Hematopoietic multipotent progenitor cell treated with erythropoietin and hydrocortisone succinate and interleukin-3 and kit ligand, for 8 days (in vitro differentiated cells): Measurements from ENCODE around the gene TPSD1.
"Not testable (repeated sequence)": the region's sequence is repeated elsewhere in the genome, so short reads cannot be mapped to it uniquely, and the experiment has no call there.

ENCODE experiments used
- DNase-seq: peaks from one replicate; pipeline ENCODE4 v3.0.0-alpha.2; 2015

TPSD1 gene

DNA sequence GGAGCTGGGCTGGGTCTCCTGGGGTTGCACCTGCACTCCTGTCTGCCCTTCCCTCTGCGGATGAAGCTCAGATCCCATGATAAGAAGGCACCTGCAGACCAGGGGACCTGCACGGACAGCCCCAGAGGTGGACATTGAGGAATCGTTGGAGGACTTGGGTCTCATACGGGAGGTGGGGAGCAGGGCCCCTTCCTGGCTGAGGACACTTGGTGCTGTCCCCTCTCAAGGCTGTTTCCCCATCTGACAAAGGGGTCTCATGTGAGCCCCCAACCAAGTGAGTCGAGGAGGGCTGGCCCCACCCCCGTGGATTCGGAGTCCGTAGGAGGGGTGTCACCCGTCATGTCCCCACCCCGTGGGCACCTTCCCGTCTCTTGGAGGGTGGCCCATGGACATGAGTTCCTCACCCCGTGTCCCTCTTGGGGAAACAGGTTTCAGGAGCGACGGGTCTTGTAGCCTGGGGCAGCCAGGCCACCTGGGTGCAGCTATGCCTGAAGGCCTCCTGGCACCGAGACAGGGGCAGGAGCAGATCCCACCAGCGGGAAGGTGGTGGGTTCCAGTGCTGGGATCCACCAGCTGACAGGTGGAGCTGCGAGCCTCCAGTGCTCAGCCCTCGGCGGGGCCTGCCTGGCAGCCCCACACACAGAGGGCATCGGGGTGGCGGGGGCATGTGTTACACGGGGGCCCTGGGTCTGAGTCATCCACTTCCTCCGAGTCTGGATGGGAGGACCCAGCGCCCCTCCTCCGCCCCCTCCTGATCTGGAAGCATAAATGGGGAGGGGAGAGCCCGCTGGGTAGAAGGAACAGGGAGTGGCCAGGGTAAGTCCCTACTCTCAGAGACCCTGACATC, at the start of gene TPSD1:
Gene TPSD1, plus strand, starts transcription at position 794 of the 847 bp plus-strand sequence. CDS start 212 bp downstream, outside the sequence.
- DNase-seq = not testable (repeated sequence)

GRCh38 chr16:1206326-1206725, 49.5 kb upstream of the TPSD1 start:
- no peak for DNase-seq

- no peak for DNase-seq
Measured at GRCh38 chr16:1206786-1207185, 49.1 kb upstream of the TPSD1 start.

DNA sequence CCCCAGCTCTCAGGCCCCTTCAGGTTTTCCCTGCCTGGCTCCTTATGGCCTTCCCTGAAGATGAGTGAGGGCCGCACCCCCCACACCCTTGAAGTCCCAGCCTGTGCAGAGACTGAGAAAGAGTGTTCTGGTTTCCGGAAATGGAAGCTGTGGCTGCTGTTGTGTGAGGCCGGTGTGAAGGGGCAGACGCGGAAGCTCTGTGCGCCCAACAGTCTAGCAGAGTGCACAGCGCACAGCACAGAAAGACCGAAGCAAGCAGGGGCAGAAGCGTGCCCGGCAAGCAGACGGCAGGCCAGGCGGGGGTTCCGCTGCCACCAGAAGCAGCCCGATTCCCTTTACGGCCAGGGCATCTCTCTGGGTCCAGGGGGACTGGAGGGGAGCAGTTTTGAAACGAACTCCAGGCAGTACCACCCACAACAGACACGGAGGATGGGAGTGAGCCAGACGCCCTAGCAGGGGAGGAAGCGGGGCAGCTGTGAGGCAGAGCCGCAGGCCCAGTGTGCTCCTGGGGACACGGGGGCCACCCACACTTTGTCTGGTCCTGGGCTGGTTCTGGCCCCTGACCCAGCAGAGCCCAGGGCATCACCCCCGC, 47.5 kb upstream of the TPSD1 start:
- no peak for DNase-seq

DNA sequence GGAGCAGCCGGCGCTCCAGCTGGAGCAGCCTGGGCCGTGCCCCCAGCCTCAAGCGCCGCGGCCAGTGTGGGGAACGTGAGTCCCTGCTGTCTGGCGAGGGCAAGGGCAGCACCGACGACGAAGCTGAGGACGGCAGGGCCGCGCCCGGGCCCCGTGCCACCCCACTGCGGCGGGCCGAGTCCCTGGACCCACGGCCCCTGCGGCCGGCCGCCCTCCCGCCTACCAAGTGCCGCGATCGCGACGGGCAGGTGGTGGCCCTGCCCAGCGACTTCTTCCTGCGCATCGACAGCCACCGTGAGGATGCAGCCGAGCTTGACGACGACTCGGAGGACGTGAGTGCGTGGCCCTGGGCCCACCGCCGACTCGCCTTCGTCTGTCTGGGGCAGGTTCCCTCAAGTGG, 46.8 kb upstream of the TPSD1 start:
- no peak for DNase-seq

- DNase-seq = no peak
Measured at GRCh38 chr16:1210461-1210860, 45.4 kb upstream of the TPSD1 start.

DNA sequence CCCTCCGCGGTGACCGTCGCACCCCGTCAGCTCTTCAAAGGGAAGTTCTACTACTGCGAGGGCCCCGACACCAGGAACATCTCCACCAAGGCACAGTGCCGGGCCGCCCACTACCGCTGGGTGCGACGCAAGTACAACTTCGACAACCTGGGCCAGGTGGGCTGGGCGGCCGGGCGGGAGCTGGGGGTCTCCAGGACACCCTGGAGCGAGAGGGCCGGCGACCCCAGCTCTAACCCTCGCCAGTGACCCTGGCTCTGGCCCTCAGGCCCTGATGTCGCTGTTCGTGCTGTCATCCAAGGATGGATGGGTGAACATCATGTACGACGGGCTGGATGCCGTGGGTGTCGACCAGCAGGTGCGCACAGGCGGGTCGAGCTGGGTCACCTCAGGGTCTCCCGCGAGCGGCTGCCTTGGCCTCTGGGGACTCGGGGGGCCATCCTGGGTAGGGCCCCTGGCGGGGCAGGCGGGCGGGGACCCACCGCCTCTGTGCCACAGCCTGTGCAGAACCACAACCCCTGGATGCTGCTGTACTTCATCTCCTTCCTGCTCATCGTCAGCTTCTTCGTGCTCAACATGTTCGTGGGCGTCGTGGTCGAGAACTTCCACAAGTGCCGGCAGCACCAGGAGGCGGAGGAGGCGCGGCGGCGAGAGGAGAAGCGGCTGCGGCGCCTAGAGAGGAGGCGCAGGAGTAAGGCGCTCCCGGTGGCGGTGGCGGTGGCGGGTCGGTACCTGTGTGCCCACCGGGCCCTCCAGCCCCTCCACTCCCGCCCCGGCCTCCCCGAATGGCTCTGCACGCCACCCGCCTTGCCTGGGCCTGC, 44.2 kb upstream of the TPSD1 start:
- no peak for DNase-seq

DNA sequence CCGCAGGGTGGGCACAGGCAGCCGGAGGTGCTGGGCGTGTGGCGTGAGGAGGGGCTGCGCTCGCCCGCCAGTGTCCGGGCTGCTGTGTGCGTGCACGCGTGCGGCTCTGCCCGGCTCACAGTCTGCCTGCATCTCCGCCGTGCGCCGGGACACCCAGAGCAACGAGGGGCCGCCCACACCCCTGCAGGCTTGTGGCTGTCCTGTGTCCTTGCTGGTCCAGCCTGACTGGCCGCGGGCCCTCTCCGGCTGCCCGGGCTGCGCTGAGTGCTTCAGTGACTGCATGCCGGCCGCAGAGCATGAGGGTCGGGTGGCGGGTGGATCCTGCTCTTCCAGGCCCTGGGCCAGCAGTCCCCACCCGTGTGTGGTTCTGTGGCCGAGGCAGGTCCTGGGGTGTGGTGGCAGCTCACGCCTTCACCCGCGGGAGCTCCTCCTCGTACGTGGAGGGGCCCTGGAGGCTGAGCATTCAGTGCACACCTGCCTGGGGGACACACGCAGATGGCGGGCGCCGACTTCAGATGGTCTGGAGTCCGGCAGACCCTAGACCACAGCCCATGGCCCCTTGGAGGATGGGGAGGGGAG, 43.2 kb upstream of the TPSD1 start:
- no peak for DNase-seq

- no peak for DNase-seq
Measured at GRCh38 chr16:1213231-1213630, 42.6 kb upstream of the TPSD1 start.

DNA sequence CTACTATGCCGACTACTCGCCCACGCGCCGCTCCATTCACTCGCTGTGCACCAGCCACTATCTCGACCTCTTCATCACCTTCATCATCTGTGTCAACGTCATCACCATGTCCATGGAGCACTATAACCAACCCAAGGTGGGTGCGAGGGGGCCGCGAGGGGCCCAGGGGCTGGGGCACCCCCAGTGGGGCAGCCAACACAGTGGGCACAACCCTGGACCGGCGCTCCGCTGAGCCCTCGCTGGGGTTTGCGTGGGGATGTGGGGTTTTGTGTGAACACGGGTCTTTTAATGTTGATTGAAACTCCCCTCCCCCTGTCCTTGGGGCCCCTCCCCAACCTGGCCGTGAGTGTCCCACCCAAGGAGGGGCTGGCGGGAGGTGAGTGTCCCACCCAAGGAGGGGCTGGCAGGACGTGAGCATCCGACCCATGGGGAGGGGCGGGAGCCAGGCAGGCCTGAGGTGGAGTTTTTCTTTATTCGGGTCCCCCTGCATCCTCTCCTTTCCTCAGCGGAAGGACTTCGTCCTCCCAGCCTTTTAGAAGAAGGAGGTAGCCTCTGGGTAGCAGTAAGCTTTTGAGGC, 42.0 kb upstream of the TPSD1 start:
- no peak for DNase-seq

DNA sequence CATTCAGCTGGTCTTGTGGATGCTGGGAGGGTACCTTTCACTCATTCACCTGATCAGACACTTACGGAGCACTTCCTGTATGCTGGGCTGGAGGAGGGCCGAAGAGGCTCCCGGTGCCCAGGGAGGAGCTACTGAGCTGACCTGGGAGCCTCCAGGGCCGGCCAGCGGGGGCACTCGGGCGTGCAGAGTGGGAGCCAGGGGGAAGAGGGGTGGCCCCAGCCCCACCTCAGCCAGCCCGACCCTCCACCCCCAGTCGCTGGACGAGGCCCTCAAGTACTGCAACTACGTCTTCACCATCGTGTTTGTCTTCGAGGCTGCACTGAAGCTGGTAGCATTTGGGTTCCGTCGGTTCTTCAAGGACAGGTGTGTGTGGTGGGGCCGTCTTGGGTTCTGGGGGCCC, 41.1 kb upstream of the TPSD1 start:
- no peak for DNase-seq

DNA sequence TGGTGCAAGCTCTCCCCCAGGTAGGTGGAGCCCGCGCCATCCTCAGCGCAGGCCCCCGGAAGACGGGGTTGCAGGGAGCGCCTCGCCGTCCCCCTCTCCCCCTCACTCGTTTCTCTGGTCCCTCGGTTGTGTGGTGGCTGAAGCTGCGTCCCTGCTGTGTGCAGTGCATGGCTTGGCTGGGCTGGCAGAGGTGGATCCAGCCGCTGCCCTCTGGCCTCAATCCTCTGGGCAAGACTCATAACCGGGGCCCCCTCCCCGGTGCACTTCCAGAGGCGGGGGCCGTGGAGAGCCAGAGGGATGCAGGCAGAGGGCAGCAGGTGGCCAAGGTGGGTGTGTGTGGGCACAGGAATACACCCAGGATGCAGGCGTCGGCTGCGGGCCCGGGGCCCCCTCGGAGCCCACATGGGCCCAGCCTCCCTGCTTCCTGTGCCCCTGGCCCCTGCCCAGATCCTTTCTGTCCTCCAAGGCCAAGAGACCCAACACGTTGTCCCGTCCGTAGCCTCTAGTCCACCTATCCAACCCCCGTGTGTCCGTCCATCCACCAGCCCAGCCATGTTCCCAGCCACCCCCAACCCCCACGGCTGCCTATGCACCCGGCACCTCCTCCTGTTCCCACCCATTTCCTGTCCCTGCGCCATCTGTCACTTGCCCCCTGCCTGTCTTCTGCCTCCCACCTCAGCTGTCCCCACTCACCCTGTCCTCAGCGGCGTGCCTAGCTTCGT, 40.1 kb upstream of the TPSD1 start:
- no peak for DNase-seq

DNA sequence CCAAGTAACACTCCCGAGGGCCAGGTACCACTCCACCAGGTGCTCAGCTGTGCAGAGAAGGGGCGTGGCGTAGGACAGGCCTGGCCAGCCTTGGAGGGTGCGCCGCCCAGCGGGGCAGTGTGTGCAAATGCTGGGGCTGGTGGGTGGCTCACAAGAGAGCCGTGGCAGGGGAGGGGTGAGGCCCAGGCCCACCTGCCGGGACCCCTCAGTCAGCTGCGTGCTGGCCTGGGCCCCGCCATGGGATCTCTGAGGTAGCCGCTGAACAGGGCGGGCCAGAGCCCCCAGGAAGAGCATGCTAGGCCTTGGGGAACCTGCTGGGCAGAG, 39.6 kb upstream of the TPSD1 start:
- no peak for DNase-seq

- DNase-seq = no peak
Measured at GRCh38 chr16:1216681-1217400, 39.0 kb upstream of the TPSD1 start.

DNA sequence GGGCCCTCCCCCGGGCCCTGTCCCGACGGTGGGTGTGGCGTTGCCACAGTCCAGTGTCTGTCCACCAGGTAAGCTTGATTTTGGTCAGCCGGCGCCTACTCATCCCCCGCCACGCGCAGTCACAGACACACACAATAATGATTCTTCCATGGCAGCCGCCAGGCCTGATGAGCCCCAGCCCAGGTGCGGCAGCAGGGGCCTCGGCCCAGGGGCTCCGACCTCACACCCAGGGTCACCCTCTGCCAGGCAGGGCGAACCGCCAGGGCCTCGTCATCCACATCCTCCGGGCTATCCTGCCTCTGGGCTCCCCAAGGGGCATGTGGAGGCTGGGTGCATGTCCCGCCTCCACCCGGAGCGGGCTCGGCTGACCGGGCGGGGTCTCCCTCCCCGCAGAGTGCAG, 38.3 kb upstream of the TPSD1 start:
- no peak for DNase-seq

DNA sequence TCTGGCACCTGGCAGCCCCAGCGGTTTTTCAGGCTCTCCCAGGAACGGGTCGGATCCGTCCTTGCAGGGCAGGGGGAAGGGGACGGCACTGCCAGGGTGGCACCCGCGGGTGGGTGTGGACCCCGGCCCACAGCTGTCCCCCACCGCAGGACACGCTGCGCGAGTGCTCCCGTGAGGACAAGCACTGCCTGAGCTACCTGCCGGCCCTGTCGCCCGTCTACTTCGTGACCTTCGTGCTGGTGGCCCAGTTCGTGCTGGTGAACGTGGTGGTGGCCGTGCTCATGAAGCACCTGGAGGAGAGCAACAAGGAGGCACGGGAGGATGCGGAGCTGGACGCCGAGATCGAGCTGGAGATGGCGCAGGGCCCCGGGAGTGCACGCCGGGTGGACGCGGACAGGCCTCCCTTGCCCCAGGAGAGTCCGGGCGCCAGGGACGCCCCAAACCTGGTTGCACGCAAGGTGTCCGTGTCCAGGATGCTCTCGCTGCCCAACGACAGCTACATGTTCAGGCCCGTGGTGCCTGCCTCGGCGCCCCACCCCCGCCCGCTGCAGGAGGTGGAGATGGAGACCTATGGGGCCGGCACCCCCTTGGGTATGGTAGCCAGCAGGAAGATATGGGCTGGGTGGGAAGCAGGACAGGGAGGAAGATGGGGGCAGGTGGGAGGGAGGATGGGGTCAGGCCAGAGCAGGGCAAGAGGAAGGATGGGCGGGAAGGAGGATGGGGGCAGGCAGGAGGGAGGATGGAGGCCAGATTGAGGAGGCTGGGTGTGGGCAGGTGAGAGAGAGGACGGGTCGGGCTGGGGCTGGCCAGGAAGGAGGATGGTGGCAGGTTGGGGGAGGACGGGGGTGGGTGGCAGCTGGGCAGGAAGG, 37.6 kb upstream of the TPSD1 start:
- DNase-seq = no peak

GRCh38 chr16:1218930-1219611, 36.8 kb upstream of the TPSD1 start:
- no peak for DNase-seq

GRCh38 chr16:1220098-1220728, 35.7 kb upstream of the TPSD1 start:
- DNase-seq = no peak

DNA sequence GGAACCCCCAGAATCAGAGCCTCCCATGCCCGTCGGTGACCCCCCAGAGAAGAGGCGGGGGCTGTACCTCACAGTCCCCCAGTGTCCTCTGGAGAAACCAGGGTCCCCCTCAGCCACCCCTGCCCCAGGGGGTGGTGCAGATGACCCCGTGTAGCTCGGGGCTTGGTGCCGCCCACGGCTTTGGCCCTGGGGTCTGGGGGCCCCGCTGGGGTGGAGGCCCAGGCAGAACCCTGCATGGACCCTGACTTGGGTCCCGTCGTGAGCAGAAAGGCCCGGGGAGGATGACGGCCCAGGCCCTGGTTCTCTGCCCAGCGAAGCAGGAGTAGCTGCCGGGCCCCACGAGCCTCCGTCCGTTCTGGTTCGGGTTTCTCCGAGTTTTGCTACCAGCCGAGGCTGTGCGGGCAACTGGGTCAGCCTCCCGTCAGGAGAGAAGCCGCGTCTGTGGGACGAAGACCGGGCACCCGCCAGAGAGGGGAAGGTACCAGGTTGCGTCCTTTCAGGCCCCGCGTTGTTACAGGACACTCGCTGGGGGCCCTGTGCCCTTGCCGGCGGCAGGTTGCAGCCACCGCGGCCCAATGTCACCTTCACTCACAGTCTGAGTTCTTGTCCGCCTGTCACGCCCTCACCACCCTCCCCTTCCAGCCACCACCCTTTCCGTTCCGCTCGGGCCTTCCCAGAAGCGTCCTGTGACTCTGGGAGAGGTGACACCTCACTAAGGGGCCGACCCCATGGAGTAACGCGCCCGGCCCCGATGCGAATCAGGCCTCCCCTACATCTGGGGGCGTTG, 34.8 kb upstream of the TPSD1 start:
- no peak for DNase-seq
